H1 (cell line): ENCODE data around the gene SIX1. TPM values are rescaled to one million over a fixed set of nuclear protein-coding genes. Genes with fewer than 3 reads are reported as not detected.

Experiments
- CHD2 ChIP-seq: IDR thresholded peaks from 2 replicates; pipeline ENCODE4 v1.6.1; 2012; ENCODE audit warnings: low read length, improper control_type of control experiment
- EGR1 ChIP-seq: IDR thresholded peaks from 2 replicates; pipeline ENCODE4 v1.6.1; 2011; ENCODE audit warnings: low read depth, low read length, borderline replicate concordance
- EP300 ChIP-seq, 2 experiments: IDR thresholded peaks; 1 replicate in 1 of 2; 2 replicates in 1 of 2; pipeline ENCODE4 v1.6.1; 2011 to 2012; ENCODE audit warnings: low read depth in 2 of 2, low read length in 2 of 2, mild to moderate bottlenecking in 2 of 2, borderline replicate concordance in 1 of 2, inconsistent platforms in 1 of 2, moderate library complexity in 1 of 2
- EZH2 ChIP-seq: fragments of 200-600 bp; sonication (generic); IDR thresholded peaks from 2 replicates; pipeline ENCODE4 v1.7.1; 2012; ENCODE audit warnings: low read depth, mild to moderate bottlenecking, moderate library complexity, low read length, inconsistent platforms; ENCODE audit not compliant: severe bottlenecking
- HDAC2 ChIP-seq, 2 experiments: fragments of 300-600 bp in 1 of 2; sonication (generic) in 1 of 2; IDR thresholded peaks; 2 replicates each; pipeline ENCODE4 v1.6.1; 2011 to 2012; ENCODE audit warnings: low read depth in 2 of 2, low read length in 2 of 2, mild to moderate bottlenecking in 2 of 2, moderate library complexity in 2 of 2, borderline replicate concordance in 1 of 2, inconsistent platforms in 1 of 2
- PHF8 ChIP-seq: fragments of 200-600 bp; sonication (generic); conservative IDR thresholded peaks from 2 replicates; pipeline ENCODE4 v1.7.1; 2012; ENCODE audit warnings: low read depth, mild to moderate bottlenecking, inconsistent platforms, low read length, moderate library complexity
- RFX5 ChIP-seq: IDR thresholded peaks from 2 replicates; pipeline ENCODE4 v1.6.1; 2011; ENCODE audit warnings: low read depth, low read length, improper control_type of control experiment, borderline replicate concordance
- SIRT6 ChIP-seq: IDR thresholded peaks from one replicate; pipeline ENCODE4 v1.7.1; 2012; ENCODE audit warnings: low read length, inconsistent platforms
- SRF ChIP-seq: IDR thresholded peaks from 2 replicates; pipeline ENCODE4 v1.6.1; 2011; ENCODE audit warnings: mild to moderate bottlenecking, low read depth, low read length, moderate library complexity
- SUZ12 ChIP-seq: fragments of 200-600 bp; sonication (generic); IDR thresholded peaks from 2 replicates; pipeline ENCODE4 v1.6.1; 2012; ENCODE audit warnings: mild to moderate bottlenecking, inconsistent platforms, low read length, moderate library complexity, mixed read lengths
- TAF7 ChIP-seq: optimal IDR thresholded peaks from 2 replicates; pipeline ENCODE3; 2011; ENCODE audit warnings: low read depth, mild to moderate bottlenecking, inconsistent platforms, low read length, moderate library complexity, borderline replicate concordance
- TBP ChIP-seq: IDR thresholded peaks from 2 replicates; pipeline ENCODE4 v1.6.1; 2011; ENCODE audit warnings: low read depth, low read length, improper control_type of control experiment
- ZNF274 ChIP-seq: IDR thresholded peaks from 2 replicates; pipeline ENCODE4 v1.7.0; 2012; ENCODE audit warnings: low read length, borderline replicate concordance; ENCODE audit errors: extremely low read depth
- polyA plus RNA-seq, 7 experiments: library from polyadenylated mRNA; depleted of rRNA in 3 of 7; stranded (reverse) in 5 of 7; unstranded in 2 of 7; fragments of >200 nt in 5 of 7; fragments of 200-250 nt in 2 of 7; gene quantifications; 1 replicate in 5 of 7; 2 replicates in 1 of 7; 4 replicates in 1 of 7; pipeline versions ENCODE4 v1.2.1 to v1.2.3, GENCODE V29; 2011 to 2013; ENCODE audit warnings: missing spikeins in 2 of 7, mixed read lengths in 2 of 7
- total RNA-seq: library from RNA; stranded (reverse); fragmentation: NEBNext Ultra II Directional; extraction: Animal tissue kit (Norgen Biotek cat#: 25700); gene quantifications from 2 replicates; pipeline ENCODE4 v1.2.1, GENCODE V29; 2021
- TF ChIP-seq, protein P1 (sequence below), 3 experiments: IDR thresholded peaks; 1 replicate in 2 of 3; 2 replicates in 1 of 3; pipeline versions ENCODE4 v1.5.1 to v1.6.1; 2011; ENCODE audit warnings: low read length in 3 of 3, mild to moderate bottlenecking in 3 of 3, inconsistent platforms in 2 of 3, low read depth in 1 of 3, moderate library complexity in 1 of 3; ENCODE audit not compliant: insufficient read depth in 1 of 3; ENCODE audit errors: control extremely low read depth in 1 of 3
- TF ChIP-seq, protein P2 (sequence below): IDR thresholded peaks from 2 replicates; pipeline ENCODE4 v1.6.1; 2012; ENCODE audit warnings: inconsistent platforms
- TF ChIP-seq, protein P3 (sequence below): IDR thresholded peaks from 2 replicates; pipeline ENCODE4 v1.6.1; 2011; ENCODE audit warnings: low read depth, mild to moderate bottlenecking, low read length; ENCODE audit not compliant: insufficient read depth
- TF ChIP-seq, protein P4 (sequence below): IDR thresholded peaks from 2 replicates; pipeline ENCODE4 v1.6.1; 2012; ENCODE audit warnings: low read length, inconsistent platforms

The SIX1 gene
- total and polyA plus RNA-seq, 2 of the 8 experiments (the other 6 are each of a cell fraction or from before 2014, with no cell fraction given) = 0.03 to 0.69 TPM

DNA sequence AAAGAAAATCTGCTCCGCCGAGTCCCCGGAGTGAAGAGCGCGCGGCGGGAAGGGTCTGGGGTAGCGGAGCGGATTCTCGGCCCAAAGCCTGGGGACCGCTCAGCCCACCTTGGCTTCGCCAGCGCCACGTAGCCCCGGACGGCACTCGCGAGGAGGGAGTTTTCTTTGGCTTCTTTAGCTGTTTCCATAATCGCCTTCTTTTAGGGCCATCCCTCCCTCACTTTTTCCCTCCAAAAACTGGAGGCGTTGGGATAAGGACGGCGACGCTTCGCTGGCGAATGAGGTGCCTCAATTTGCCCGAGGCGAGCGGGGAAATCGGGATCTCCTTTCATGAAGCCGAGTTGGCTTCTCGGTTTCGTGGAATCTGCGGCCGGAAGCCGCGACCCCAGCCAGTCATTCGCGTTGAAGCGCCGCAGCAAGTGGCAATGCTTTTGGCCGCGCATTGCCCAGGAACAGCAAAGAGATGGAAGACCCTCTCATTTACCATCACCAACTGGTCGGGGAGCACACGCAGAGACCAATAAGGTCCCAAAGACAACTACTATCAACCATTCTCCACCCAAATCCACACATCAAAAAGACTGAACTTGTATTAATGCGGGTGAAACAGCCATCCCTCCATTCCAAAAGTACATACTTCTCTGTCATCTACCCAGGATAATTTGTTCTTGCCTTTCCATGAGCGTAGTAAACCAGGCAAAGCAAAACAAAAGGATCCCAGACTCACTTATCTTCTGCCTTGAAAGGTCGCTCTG is 8.4 kb upstream of the SIX1 start (continued):
- TF ChIP-seq, protein P1, sequence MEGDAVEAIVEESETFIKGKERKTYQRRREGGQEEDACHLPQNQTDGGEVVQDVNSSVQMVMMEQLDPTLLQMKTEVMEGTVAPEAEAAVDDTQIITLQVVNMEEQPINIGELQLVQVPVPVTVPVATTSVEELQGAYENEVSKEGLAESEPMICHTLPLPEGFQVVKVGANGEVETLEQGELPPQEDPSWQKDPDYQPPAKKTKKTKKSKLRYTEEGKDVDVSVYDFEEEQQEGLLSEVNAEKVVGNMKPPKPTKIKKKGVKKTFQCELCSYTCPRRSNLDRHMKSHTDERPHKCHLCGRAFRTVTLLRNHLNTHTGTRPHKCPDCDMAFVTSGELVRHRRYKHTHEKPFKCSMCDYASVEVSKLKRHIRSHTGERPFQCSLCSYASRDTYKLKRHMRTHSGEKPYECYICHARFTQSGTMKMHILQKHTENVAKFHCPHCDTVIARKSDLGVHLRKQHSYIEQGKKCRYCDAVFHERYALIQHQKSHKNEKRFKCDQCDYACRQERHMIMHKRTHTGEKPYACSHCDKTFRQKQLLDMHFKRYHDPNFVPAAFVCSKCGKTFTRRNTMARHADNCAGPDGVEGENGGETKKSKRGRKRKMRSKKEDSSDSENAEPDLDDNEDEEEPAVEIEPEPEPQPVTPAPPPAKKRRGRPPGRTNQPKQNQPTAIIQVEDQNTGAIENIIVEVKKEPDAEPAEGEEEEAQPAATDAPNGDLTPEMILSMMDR (IDR thresholded peaks at IDR 0.05; ENCODE audit: control extremely low read depth in 1 of 3, insufficient read depth in 1 of 3, low read depth in 1 of 3, low read length in 3 of 3) = no peak
- no peak for TF ChIP-seq SIRT6
- no peak; a peak in 1 of 4 replicates for TF ChIP-seq HDAC2 (IDR thresholded peaks at IDR 0.05; ENCODE audit: borderline replicate concordance in 1 of 2, low read depth in 2 of 2, low read length in 2 of 2)
- no peak for TF ChIP-seq TBP
- TF ChIP-seq TAF7 = no peak
- no peak for TF ChIP-seq EP300 (IDR thresholded peaks at IDR 0.05; ENCODE audit: borderline replicate concordance in 1 of 2, low read depth in 2 of 2, low read length in 2 of 2)
- TF ChIP-seq ZNF274 = no peak
- no peak for TF ChIP-seq PHF8
- TF ChIP-seq, protein P2, sequence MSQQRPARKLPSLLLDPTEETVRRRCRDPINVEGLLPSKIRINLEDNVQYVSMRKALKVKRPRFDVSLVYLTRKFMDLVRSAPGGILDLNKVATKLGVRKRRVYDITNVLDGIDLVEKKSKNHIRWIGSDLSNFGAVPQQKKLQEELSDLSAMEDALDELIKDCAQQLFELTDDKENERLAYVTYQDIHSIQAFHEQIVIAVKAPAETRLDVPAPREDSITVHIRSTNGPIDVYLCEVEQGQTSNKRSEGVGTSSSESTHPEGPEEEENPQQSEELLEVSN = peak; percentile 98
- no peak for TF ChIP-seq CHD2
- TF ChIP-seq SUZ12 = peak; percentile 8; the same call in 1 of the 2 replicates
- TF ChIP-seq EZH2 = peak; percentile 53
- no peak for TF ChIP-seq SRF
- TF ChIP-seq, protein P3, sequence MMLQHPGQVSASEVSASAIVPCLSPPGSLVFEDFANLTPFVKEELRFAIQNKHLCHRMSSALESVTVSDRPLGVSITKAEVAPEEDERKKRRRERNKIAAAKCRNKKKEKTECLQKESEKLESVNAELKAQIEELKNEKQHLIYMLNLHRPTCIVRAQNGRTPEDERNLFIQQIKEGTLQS = no peak
- TF ChIP-seq, protein P4, sequence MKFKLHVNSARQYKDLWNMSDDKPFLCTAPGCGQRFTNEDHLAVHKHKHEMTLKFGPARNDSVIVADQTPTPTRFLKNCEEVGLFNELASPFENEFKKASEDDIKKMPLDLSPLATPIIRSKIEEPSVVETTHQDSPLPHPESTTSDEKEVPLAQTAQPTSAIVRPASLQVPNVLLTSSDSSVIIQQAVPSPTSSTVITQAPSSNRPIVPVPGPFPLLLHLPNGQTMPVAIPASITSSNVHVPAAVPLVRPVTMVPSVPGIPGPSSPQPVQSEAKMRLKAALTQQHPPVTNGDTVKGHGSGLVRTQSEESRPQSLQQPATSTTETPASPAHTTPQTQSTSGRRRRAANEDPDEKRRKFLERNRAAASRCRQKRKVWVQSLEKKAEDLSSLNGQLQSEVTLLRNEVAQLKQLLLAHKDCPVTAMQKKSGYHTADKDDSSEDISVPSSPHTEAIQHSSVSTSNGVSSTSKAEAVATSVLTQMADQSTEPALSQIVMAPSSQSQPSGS = no peak
- TF ChIP-seq RFX5 = no peak
- no peak for TF ChIP-seq EGR1
